ENCODE data around the gene NXPE3. TPM values are rescaled to one million over a fixed set of nuclear protein-coding genes. Genes with fewer than 3 reads are reported as not detected.

Gene NXPE3
- total RNA-seq, 1 experiment from 2014 or later: 5.3 TPM

GRCh38 chr3:101836160-101836559 lies 57.1 kb downstream of the NXPE3 start:
- H3K27me3 Mint-ChIP-seq (ENCODE audit: insufficient read depth, unreplicated experiment): no peaks in the 10 kb centered on the region
- H3K36me3 ChIP-seq (ENCODE audit: control insufficient read depth, insufficient read depth, low read length): no peaks in the 10 kb centered on the region
- intact Hi-C loops (cut with micrococcal nuclease; ENCODE audit: unreplicated experiment): no loop called here
- no peak overlapping the region for H3K4me3 Mint-ChIP-seq (ENCODE audit: unreplicated experiment)
- no peak for DNase-seq
- BruUV-seq (replicated peaks): no TSS peak
- H3K4me1 ChIP-seq: no peaks in the 10 kb centered on the region
- POLR2A ChIA-PET: no interaction called here
- no peaks in the 10 kb centered on the region for H3K27me3 ChIP-seq (replicated peaks; ENCODE audit: control insufficient read depth, insufficient read depth, low read length)
- H3K9me3 Mint-ChIP-seq (ENCODE audit: unreplicated experiment): no peaks in the 10 kb centered on the region
- CTCF ChIA-PET: no interaction called here
- H3K4me3 ChIP-seq (ENCODE audit: low read depth, low read length): no peak overlapping the region
- TF ChIP-seq CTCF (IDR thresholded peaks at IDR 0.05; ENCODE audit: insufficient read depth in 1 of 2, low read depth in 1 of 2, low read length in 1 of 2, severe bottlenecking in 1 of 2, unreplicated experiment in 1 of 2): no peak
- H3K36me3 Mint-ChIP-seq (ENCODE audit: insufficient read depth, unreplicated experiment): no peaks in the 10 kb centered on the region
- no peaks in the 10 kb centered on the region for H3K9me3 ChIP-seq
- H3K27ac Mint-ChIP-seq (ENCODE audit: unreplicated experiment): no peak overlapping the region
- H3K4me1 Mint-ChIP-seq (ENCODE audit: low read depth, unreplicated experiment): no peaks in the 10 kb centered on the region

- ChIA-PET POLR2A (no interaction called here), CTCF (interaction anchor here (0.6 kb wide), 1 partner anchor 22 kb away, joined by 5 read pairs; no protein-coding TSS in a partner anchor)
- H3K9me3 ChIP-seq: no peaks in the 10 kb centered on the region
- Mint-ChIP-seq H3K36me3 (ENCODE audit: insufficient read depth, unreplicated experiment) (no peaks in the 10 kb centered on the region), H3K9me3 (ENCODE audit: unreplicated experiment) (peaks cover 5% of the 10 kb centered on the region), H3K4me1 (ENCODE audit: low read depth, unreplicated experiment) (peaks cover 3% of the 10 kb centered on the region), H3K4me3 (ENCODE audit: unreplicated experiment) (no peak overlapping the region), H3K27ac (ENCODE audit: unreplicated experiment) (no peak overlapping the region), H3K27me3 (ENCODE audit: insufficient read depth, unreplicated experiment) (no peaks in the 10 kb centered on the region)
- peaks cover 3% of the 10 kb centered on the region; the same call in 1 of the 2 replicates for H3K4me1 ChIP-seq
- no peaks in the 10 kb centered on the region for H3K27me3 ChIP-seq (replicated peaks; ENCODE audit: control insufficient read depth, insufficient read depth, low read length)
- no peak overlapping the region for H3K4me3 ChIP-seq (ENCODE audit: low read depth, low read length)
- no peak for DNase-seq
- BruUV-seq (replicated peaks): no TSS peak
- intact Hi-C loops (cut with micrococcal nuclease; ENCODE audit: unreplicated experiment): no loop called here
- no peak for TF ChIP-seq CTCF (IDR thresholded peaks at IDR 0.05; ENCODE audit: insufficient read depth in 1 of 2, low read depth in 1 of 2, low read length in 1 of 2, severe bottlenecking in 1 of 2, unreplicated experiment in 1 of 2)
- no peaks in the 10 kb centered on the region for H3K36me3 ChIP-seq (ENCODE audit: control insufficient read depth, insufficient read depth, low read length)
Measured at GRCh38 chr3:101836652-101837598, 57.9 kb downstream of the NXPE3 start.

- no peak for TF ChIP-seq CTCF (IDR thresholded peaks at IDR 0.05; ENCODE audit: insufficient read depth in 1 of 2, low read depth in 1 of 2, low read length in 1 of 2, severe bottlenecking in 1 of 2, unreplicated experiment in 1 of 2)
- Histone ChIP-seq H3K4me1 (peaks cover 7% of the 10 kb centered on the region; the same call in 1 of the 2 replicates), H3K9me3 (no peaks in the 10 kb centered on the region), H3K27me3 (replicated peaks; ENCODE audit: control insufficient read depth, insufficient read depth, low read length) (no peaks in the 10 kb centered on the region), H3K36me3 (ENCODE audit: control insufficient read depth, insufficient read depth, low read length) (no peaks in the 10 kb centered on the region), H3K4me3 (ENCODE audit: low read depth, low read length) (no peak overlapping the region)
- ChIA-PET CTCF (no interaction called here), POLR2A (no interaction called here)
- H3K27ac Mint-ChIP-seq (ENCODE audit: unreplicated experiment): no peak overlapping the region
- intact Hi-C loops (cut with micrococcal nuclease; ENCODE audit: unreplicated experiment): no loop called here
- H3K27me3 Mint-ChIP-seq (ENCODE audit: insufficient read depth, unreplicated experiment): no peaks in the 10 kb centered on the region
- no peak for DNase-seq
- H3K36me3 Mint-ChIP-seq (ENCODE audit: insufficient read depth, unreplicated experiment): no peaks in the 10 kb centered on the region
- H3K4me3 Mint-ChIP-seq (ENCODE audit: unreplicated experiment): no peak overlapping the region
- peaks cover 13% of the 10 kb centered on the region for H3K9me3 Mint-ChIP-seq (ENCODE audit: unreplicated experiment)
- BruUV-seq (replicated peaks): no TSS peak
- H3K4me1 Mint-ChIP-seq (ENCODE audit: low read depth, unreplicated experiment): peaks cover 13% of the 10 kb centered on the region
Measured at GRCh38 chr3:101838691-101839090, 59.7 kb downstream of the NXPE3 start.
